ENCODE measurements around the gene P4HB.
A peak's percentile ranks its signal among the peaks of the same experiment; 100 is the strongest.

The P4HB gene

GRCh38 chr17:81890447-81891302, 30.3 kb upstream of the P4HB start:
- H3K36me3 ChIP-seq: peaks cover 35 to 65% (median 47%) of the 10 kb centered on the region in 3 donors

DNA sequence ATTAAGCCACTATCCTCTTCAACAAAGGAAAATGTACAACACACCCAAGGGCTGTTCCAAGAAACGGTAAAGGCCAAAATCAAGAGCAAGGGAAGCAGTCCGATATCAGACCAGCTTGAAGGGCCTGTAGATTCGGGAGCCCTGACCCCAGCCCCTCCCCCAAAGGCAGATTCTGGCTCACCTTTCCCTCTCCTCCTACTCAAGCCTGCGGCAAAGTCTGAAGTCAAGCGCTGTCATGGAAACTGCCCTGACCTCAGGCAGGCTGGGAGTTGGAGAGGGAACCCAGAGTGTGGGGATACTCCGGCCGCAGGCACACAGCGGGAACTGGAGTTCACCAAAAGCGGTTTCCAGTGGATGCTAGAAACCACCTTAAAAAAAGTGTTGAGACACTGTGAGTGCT, 29.3 kb upstream of the P4HB start:
- DNase-seq: no peak
- Histone ChIP-seq H3K36me3 (peaks cover 32 to 66% (median 52%) of the 10 kb centered on the region in 3 donors), H3K27me3 (no peaks in the 10 kb centered on the region), H3K9me3 (no peaks in the 10 kb centered on the region), H3K27ac (no peak overlapping the region), H3K4me3 (no peak overlapping the region), H3K4me1 (peaks cover 0 to 42% (median 31%) of the 10 kb centered on the region in 4 donors)
- intact Hi-C loops (cut with DNase I; ENCODE audit: low total_unique reads): no loop called here
- TF ChIP-seq CTCF (IDR thresholded peaks at IDR 0.05): no peak

More at GRCh38 chr17:81890447-81891302, 30.3 kb upstream of the P4HB start:
- no peaks in the 10 kb centered on the region for H3K9me3 ChIP-seq
- H3K4me3 ChIP-seq: peak overlapping the region; percentile 90 to 98
- intact Hi-C loops (cut with DNase I; ENCODE audit: low total_unique reads): no loop called here
- TF ChIP-seq CTCF (IDR thresholded peaks at IDR 0.05): no peak
- DNase-seq: peak in 1 of 2 donors; percentile 65
- H3K27ac ChIP-seq: peak overlapping the region; percentile 95 to 96
- H3K4me1 ChIP-seq: peaks cover 0 to 32% (median 25%) of the 10 kb centered on the region in 4 donors
- H3K27me3 ChIP-seq: no peaks in the 10 kb centered on the region

GRCh38 chr17:81888988-81889595, 28.8 kb upstream of the P4HB start:
- Histone ChIP-seq H3K4me3 (no peak overlapping the region), H3K27ac (no peak overlapping the region), H3K27me3 (no peaks in the 10 kb centered on the region), H3K9me3 (no peaks in the 10 kb centered on the region), H3K36me3 (peaks cover 32 to 66% (median 53%) of the 10 kb centered on the region in 3 donors), H3K4me1 (peaks cover 0 to 46% (median 34%) of the 10 kb centered on the region in 4 donors)
- intact Hi-C loops (cut with DNase I; ENCODE audit: low total_unique reads): no loop called here
- DNase-seq: peak in 1 of 2 donors; percentile 64
- TF ChIP-seq CTCF (IDR thresholded peaks at IDR 0.05): no peak

GRCh38 chr17:81888105-81888987, 28.0 kb upstream of the P4HB start:
- Histone ChIP-seq H3K27ac (no peak overlapping the region), H3K9me3 (no peaks in the 10 kb centered on the region), H3K4me1 (peaks cover 0 to 46% (median 34%) of the 10 kb centered on the region in 4 donors), H3K36me3 (peaks cover 32 to 70% (median 53%) of the 10 kb centered on the region in 3 donors), H3K27me3 (no peaks in the 10 kb centered on the region), H3K4me3 (no peak overlapping the region)
- no peak for TF ChIP-seq CTCF (IDR thresholded peaks at IDR 0.05)
- no peak for DNase-seq
- intact Hi-C loops (cut with DNase I; ENCODE audit: low total_unique reads): no loop called here

DNA sequence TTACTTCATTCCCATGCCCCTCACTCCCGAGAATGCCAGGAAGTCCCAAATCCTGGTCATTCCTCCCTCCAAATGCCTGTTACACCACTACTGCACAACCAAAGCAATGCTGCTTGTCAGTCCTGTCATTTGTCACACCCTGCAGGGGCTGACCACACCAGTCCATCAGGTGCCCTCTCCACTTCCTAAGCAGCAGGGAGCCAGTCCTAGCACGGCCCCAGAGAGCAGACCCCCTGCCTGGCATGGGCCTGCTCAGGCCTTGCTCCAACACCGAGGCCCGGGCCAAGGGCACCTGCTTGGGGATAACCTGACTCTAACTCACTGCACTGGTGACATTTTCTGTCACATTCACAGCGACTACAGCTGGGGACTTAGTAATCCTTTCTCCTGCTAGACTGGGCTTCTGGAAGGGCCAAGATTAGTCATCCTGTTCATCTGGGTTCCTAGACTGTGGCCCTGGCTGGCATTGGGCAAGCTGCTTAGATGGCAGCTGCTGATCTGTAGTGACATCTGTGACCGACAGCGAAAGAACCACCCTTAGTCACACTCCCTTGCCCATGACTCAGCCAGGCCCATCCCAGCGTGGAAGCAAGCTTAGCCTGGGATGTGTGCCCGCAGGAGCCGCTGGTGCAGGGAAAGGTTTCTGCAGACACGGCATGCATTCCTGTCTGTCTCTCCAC, 25.7 kb upstream of the P4HB start:
- H3K27me3 ChIP-seq: no peaks in the 10 kb centered on the region
- peaks cover 32 to 87% (median 53%) of the 10 kb centered on the region in 3 donors for H3K36me3 ChIP-seq
- TF ChIP-seq CTCF (IDR thresholded peaks at IDR 0.05): no peak
- H3K9me3 ChIP-seq: no peaks in the 10 kb centered on the region
- peaks cover 0 to 34% (median 22%) of the 10 kb centered on the region in 4 donors for H3K4me1 ChIP-seq
- no peak overlapping the region for H3K4me3 ChIP-seq
- no peak overlapping the region for H3K27ac ChIP-seq
- DNase-seq: peak in 1 of 2 donors; percentile 62
- intact Hi-C loops (cut with DNase I; ENCODE audit: low total_unique reads): no loop called here
